ENCODE measurements around the gene MEOX2. TPM values are rescaled to one million over a fixed set of nuclear protein-coding genes. Genes with fewer than 3 reads are reported as not detected.

The MEOX2 gene
- total RNA-seq, 1 experiment from 2014 or later: not detected

GRCh38 chr7:15643000-15643705, 43.3 kb downstream of the MEOX2 start:
- peak; percentile 74 for DNase-seq (ENCODE audit: low read depth)
- in situ Hi-C loops (cut with HindIII; ENCODE audit: low pct_unique_long_range_greater_than_20kb, low sequenced_read_pairs): no loop called here

GRCh38 chr7:15628876-15629275, 57.6 kb downstream of the MEOX2 start:
- no peak for DNase-seq (ENCODE audit: low read depth)
- in situ Hi-C loops (cut with HindIII; ENCODE audit: low pct_unique_long_range_greater_than_20kb, low sequenced_read_pairs): no loop called here

- in situ Hi-C loops (cut with HindIII; ENCODE audit: low pct_unique_long_range_greater_than_20kb, low sequenced_read_pairs): no loop called here
- no peak for DNase-seq (ENCODE audit: low read depth)
Observed at GRCh38 chr7:15626041-15626440, 60.4 kb downstream of the MEOX2 start.

GRCh38 chr7:15625466-15625865, 61.0 kb downstream of the MEOX2 start:
- DNase-seq (ENCODE audit: low read depth): no peak
- in situ Hi-C loops (cut with HindIII; ENCODE audit: low pct_unique_long_range_greater_than_20kb, low sequenced_read_pairs): no loop called here

- no peak for DNase-seq (ENCODE audit: low read depth)
- in situ Hi-C loops (cut with HindIII; ENCODE audit: low pct_unique_long_range_greater_than_20kb, low sequenced_read_pairs): no loop called here
Observed at GRCh38 chr7:15621468-15621867, 65.0 kb downstream of the MEOX2 start.

- in situ Hi-C loops (cut with HindIII; ENCODE audit: low pct_unique_long_range_greater_than_20kb, low sequenced_read_pairs): no loop called here
Observed at GRCh38 chr7:15620491-15621185, 65.8 kb downstream of the MEOX2 start.

GRCh38 chr7:15618275-15618674, 68.2 kb downstream of the MEOX2 start:
- in situ Hi-C loops (cut with HindIII; ENCODE audit: low pct_unique_long_range_greater_than_20kb, low sequenced_read_pairs): no loop called here
- DNase-seq (ENCODE audit: low read depth): no peak

More at GRCh38 chr7:15620491-15621185, 65.8 kb downstream of the MEOX2 start:
- no peak for DNase-seq (ENCODE audit: low read depth)

- in situ Hi-C loops (cut with HindIII; ENCODE audit: low pct_unique_long_range_greater_than_20kb, low sequenced_read_pairs): no loop called here
- no peak for DNase-seq (ENCODE audit: low read depth)
Observed at GRCh38 chr7:15612205-15612604, 74.3 kb downstream of the MEOX2 start.

- in situ Hi-C loops (cut with HindIII; ENCODE audit: low pct_unique_long_range_greater_than_20kb, low sequenced_read_pairs): no loop called here
- no peak for DNase-seq (ENCODE audit: low read depth)
Observed at GRCh38 chr7:15610503-15610902, 76.0 kb downstream of the MEOX2 start.

GRCh38 chr7:15609287-15609686, 77.2 kb downstream of the MEOX2 start:
- DNase-seq (ENCODE audit: low read depth): no peak
- in situ Hi-C loops (cut with HindIII; ENCODE audit: low pct_unique_long_range_greater_than_20kb, low sequenced_read_pairs): no loop called here

GRCh38 chr7:15607529-15608210, 78.8 kb downstream of the MEOX2 start:
- DNase-seq (ENCODE audit: low read depth): no peak
- in situ Hi-C loops (cut with HindIII; ENCODE audit: low pct_unique_long_range_greater_than_20kb, low sequenced_read_pairs): no loop called here

GRCh38 chr7:15606561-15606960, 79.9 kb downstream of the MEOX2 start:
- in situ Hi-C loops (cut with HindIII; ENCODE audit: low pct_unique_long_range_greater_than_20kb, low sequenced_read_pairs): no loop called here

GRCh38 chr7:15604166-15604565, 82.3 kb downstream of the MEOX2 start:
- in situ Hi-C loops (cut with HindIII; ENCODE audit: low pct_unique_long_range_greater_than_20kb, low sequenced_read_pairs): no loop called here
- DNase-seq (ENCODE audit: low read depth): no peak

More at GRCh38 chr7:15606561-15606960, 79.9 kb downstream of the MEOX2 start:
- DNase-seq (ENCODE audit: low read depth): no peak

- DNase-seq (ENCODE audit: low read depth): no peak
- in situ Hi-C loops (cut with HindIII; ENCODE audit: low pct_unique_long_range_greater_than_20kb, low sequenced_read_pairs): no loop called here
Observed at GRCh38 chr7:15603124-15603523, 83.4 kb downstream of the MEOX2 start.

GRCh38 chr7:15602236-15602635, 84.2 kb downstream of the MEOX2 start:
- no peak for DNase-seq (ENCODE audit: low read depth)
- in situ Hi-C loops (cut with HindIII; ENCODE audit: low pct_unique_long_range_greater_than_20kb, low sequenced_read_pairs): no loop called here

GRCh38 chr7:15601175-15601574, 85.3 kb downstream of the MEOX2 start:
- in situ Hi-C loops (cut with HindIII; ENCODE audit: low pct_unique_long_range_greater_than_20kb, low sequenced_read_pairs): no loop called here
- no peak for DNase-seq (ENCODE audit: low read depth)

- in situ Hi-C loops (cut with HindIII; ENCODE audit: low pct_unique_long_range_greater_than_20kb, low sequenced_read_pairs): no loop called here
- no peak for DNase-seq (ENCODE audit: low read depth)
Observed at GRCh38 chr7:15600298-15600697, 86.2 kb downstream of the MEOX2 start.

- in situ Hi-C loops (cut with HindIII; ENCODE audit: low pct_unique_long_range_greater_than_20kb, low sequenced_read_pairs): no loop called here
- DNase-seq (ENCODE audit: low read depth): no peak
Observed at GRCh38 chr7:15594461-15594860, 92.0 kb downstream of the MEOX2 start.

- in situ Hi-C loops (cut with HindIII; ENCODE audit: low pct_unique_long_range_greater_than_20kb, low sequenced_read_pairs): no loop called here
- no peak for DNase-seq (ENCODE audit: low read depth)
Observed at GRCh38 chr7:15593382-15593781, 93.1 kb downstream of the MEOX2 start.
